ENCODE results near the gene PACS2. TPM values are rescaled to one million over a fixed set of nuclear protein-coding genes. Genes with fewer than 3 reads are reported as not detected.

Gene PACS2
- total RNA-seq, 1 experiment from 2014 or later, result 100 TPM

GRCh38 chr14:105398726-105399465 is 84.3 kb downstream of the PACS2 start (continued):
- TF ChIP-seq STAT6 (CRISPR knock-in tag; conservative IDR thresholded peaks at IDR 0.05; ENCODE audit: low read depth) (no peak), MXD4 (CRISPR knock-in tag; IDR thresholded peaks at IDR 0.05; ENCODE audit: borderline replicate concordance) (no peak), ZMAT4 (CRISPR knock-in tag; IDR thresholded peaks at IDR 0.05) (no peak), NFYB (CRISPR knock-in tag; conservative IDR thresholded peaks at IDR 0.05; ENCODE audit: low read depth) (peak; percentile 40; the same call in 1 of the 2 replicates), CDX4 (CRISPR knock-in tag; IDR thresholded peaks at IDR 0.05; ENCODE audit: borderline replicate concordance) (no peak), SMAD3 (CRISPR knock-in tag; IDR thresholded peaks at IDR 0.05; ENCODE audit: borderline replicate concordance) (no peak), RELA (CRISPR knock-in tag; IDR thresholded peaks at IDR 0.05; ENCODE audit: borderline replicate concordance) (0 out of 2 replicates have a peak, but pooled peaks have one; percentile 7), TEAD4 (CRISPR knock-in tag; IDR thresholded peaks at IDR 0.05) (no peak), ZNF219 (CRISPR knock-in tag; IDR thresholded peaks at IDR 0.05; ENCODE audit: borderline replicate concordance) (no peak; the same call in 1 of the 2 replicates), TP53 (CRISPR knock-in tag; IDR thresholded peaks at IDR 0.05) (no peak), ZBTB21 (CRISPR knock-in tag; IDR thresholded peaks at IDR 0.05; ENCODE audit: borderline replicate concordance) (no peak), GTF2I (CRISPR knock-in tag; conservative IDR thresholded peaks at IDR 0.05) (no peak), SP1 (CRISPR knock-in tag; conservative IDR thresholded peaks at IDR 0.05) (no peak), ATF2 (CRISPR knock-in tag; IDR thresholded peaks at IDR 0.05; ENCODE audit: borderline replicate concordance, low read depth) (peak; percentile 76; the same call in 1 of the 2 replicates), ZNF281 (CRISPR knock-in tag; IDR thresholded peaks at IDR 0.05) (no peak), NR1H2 (CRISPR knock-in tag; IDR thresholded peaks at IDR 0.05) (peak; percentile 86), TCF7 (CRISPR knock-in tag; IDR thresholded peaks at IDR 0.05; ENCODE audit: low read depth) (peak; percentile 21; the same call in 1 of the 2 replicates), HMGXB4 (CRISPR knock-in tag; IDR thresholded peaks at IDR 0.05) (no peak; the same call in 1 of the 2 replicates), PRRX2 (CRISPR knock-in tag; IDR thresholded peaks at IDR 0.05) (no peak), SOX15 (CRISPR knock-in tag; IDR thresholded peaks at IDR 0.05) (no peak), GRHL2 (CRISPR knock-in tag; IDR thresholded peaks at IDR 0.05; ENCODE audit: insufficient replicate concordance, severe bottlenecking) (no peak), ETV6 (CRISPR knock-in tag; IDR thresholded peaks at IDR 0.05) (0 out of 2 replicates have a peak, but pooled peaks have one; percentile 39), ZNF423 (CRISPR knock-in tag; IDR thresholded peaks at IDR 0.05) (no peak), IRF2 (CRISPR knock-in tag; IDR thresholded peaks at IDR 0.05; ENCODE audit: borderline replicate concordance, low read depth) (no peak), ERG (CRISPR knock-in tag; IDR thresholded peaks at IDR 0.05) (no peak), E2F4 (CRISPR knock-in tag; IDR thresholded peaks at IDR 0.05; ENCODE audit: borderline replicate concordance, low read depth) (0 out of 2 replicates have a peak, but pooled peaks have one; percentile 53)
